Stomach (tissue), 9 donors: ENCODE measurements around the gene STIM2. TPM values are rescaled to one million over a fixed set of nuclear protein-coding genes. Genes with fewer than 3 reads are reported as not detected.
"Not testable (repeated sequence)": the region's sequence is repeated elsewhere in the genome, so short reads cannot be mapped to it uniquely, and the experiment has no call there.

ENCODE experiments used
- DNase-seq, 2 donors: peaks; one replicate each; pipeline versions ENCODE4 v3.0.0 to v3.0.0-alpha.2; 2013 to 2019
- H3K27ac ChIP-seq, 5 donors: fragments of 200-600 bp in 4 of 5; sonication (generic) in 4 of 5; one replicate each; pipeline ENCODE4 v1.5.1; 2013 to 2019; ENCODE audit warnings: mild to moderate bottlenecking in 1 of 5, moderate library complexity in 1 of 5
- H3K27me3 ChIP-seq, 3 donors: fragments of 200-600 bp; sonication (generic); one replicate each; pipeline ENCODE4 v1.5.1; 2017 to 2019; ENCODE audit warnings: mixed run types in 1 of 3
- H3K36me3 ChIP-seq, 4 donors: fragments of 200-600 bp; sonication (generic); 1 replicate in 3 of 4; 2 replicates in 1 of 4; pipeline ENCODE4 v1.5.1; 2016 to 2019
- H3K4me1 ChIP-seq, 4 donors: fragments of 200-600 bp; sonication (generic); one replicate each; pipeline ENCODE4 v1.5.1; 2016 to 2019
- H3K4me3 ChIP-seq, 4 donors: fragments of 200-600 bp; sonication (generic) in 3 of 4; one replicate each; pipeline ENCODE4 v1.5.1; 2016 to 2019; ENCODE audit warnings: mild to moderate bottlenecking in 1 of 4
- H3K9me3 ChIP-seq, 4 donors: fragments of 200-600 bp; sonication (generic); one replicate each; pipeline ENCODE4 v1.5.1; 2016 to 2019
- EP300 ChIP-seq: sonication (generic); formaldehyde crosslinking; IDR thresholded peaks from one replicate; pipeline ENCODE4 v1.6.1; 2017; ENCODE audit warnings: antibody characterized with exemption
- POLR2A ChIP-seq, 4 donors: fragments of 450-650 bp; IDR thresholded peaks; one replicate each; pipeline ENCODE4 v1.6.1; 2016; ENCODE audit warnings: antibody characterized with exemption in 4 of 4, control low read depth in 2 of 4, mild to moderate bottlenecking in 1 of 4, moderate library complexity in 1 of 4
- POLR2AphosphoS5 ChIP-seq, 3 donors: sonication (generic); formaldehyde crosslinking; IDR thresholded peaks; one replicate each; pipeline ENCODE4 v1.6.1; 2016; ENCODE audit warnings: antibody characterized with exemption in 3 of 3
- WGBS, 5 donors: extraction: QIAGEN DNeasy Blood & Tissue Kit in 3 of 5; methylation state at CpG; one replicate each; pipeline versions ENCODE4 v1.1.5 to v1.1.7; 2013 to 2018; 5-methylcytosine and 5-hydroxymethylcytosine counted together
- intact Hi-C: fragments of 100-400 bp; cut with DNase I; formaldehyde crosslinking; loops from one replicate; pipeline ENCODE4 v1.15.1; 2023; ENCODE audit warnings: low total_unique reads
- polyA plus RNA-seq, 3 donors: library from polyadenylated mRNA; stranded (reverse); fragments of 200-250 nt; gene quantifications; one replicate each; pipeline ENCODE4 v1.2.3, GENCODE V29; 2013
- total RNA-seq, 5 donors: library from RNA; depleted of rRNA; stranded (reverse); fragments of >200 nt; gene quantifications; one replicate each; pipeline versions ENCODE4 v1.1.0 to v1.2.3, GENCODE V29; 2014 to 2016
- TF ChIP-seq, protein P1 (sequence below), 7 experiments: fragments of 450-650 bp in 4 of 7; fragments of 200-600 bp in 3 of 7; sonication (generic) in 3 of 7; IDR thresholded peaks; one replicate each; pipeline ENCODE4 v1.5.1; 2016 to 2019; ENCODE audit warnings: antibody characterized with exemption in 7 of 7, control low read depth in 2 of 7, mild to moderate bottlenecking in 1 of 7
- donor health status: healthy with polysubstance abuse.
- donor health status: Bipolar disorder and iron deficiency.
- donor health status: healthy.

The STIM2 gene
- total and polyA plus RNA-seq, 8 donors, result 4.4 to 32.7 (median 21.7) TPM

DNA sequence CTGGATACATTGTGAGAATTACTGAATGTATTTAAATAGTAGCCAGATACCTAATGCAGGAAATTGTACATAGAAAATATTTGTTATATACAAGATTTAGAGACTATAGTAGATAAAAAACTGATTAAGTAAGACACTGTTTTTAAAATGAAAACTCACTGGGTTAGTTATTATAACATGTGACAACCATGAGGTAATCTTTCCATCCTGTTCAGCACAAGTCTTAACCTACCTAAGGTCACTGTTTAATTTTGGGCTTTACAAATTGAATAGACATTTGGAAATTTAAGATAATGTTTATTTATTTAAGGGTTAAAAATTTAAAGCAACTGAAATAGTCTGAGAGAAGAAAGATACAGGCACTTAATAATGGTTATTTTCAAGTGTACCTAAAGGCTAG, 102.1 kb downstream of the STIM2 start:
- intact Hi-C loops, result no loop called here
- no peak for DNase-seq
- H3K36me3 ChIP-seq, result peaks cover 0 to 14% (median 5%) of the 10 kb centered on the region in 4 donors
- H3K4me3 ChIP-seq, result no peak overlapping the region
- TF ChIP-seq, protein P1, sequence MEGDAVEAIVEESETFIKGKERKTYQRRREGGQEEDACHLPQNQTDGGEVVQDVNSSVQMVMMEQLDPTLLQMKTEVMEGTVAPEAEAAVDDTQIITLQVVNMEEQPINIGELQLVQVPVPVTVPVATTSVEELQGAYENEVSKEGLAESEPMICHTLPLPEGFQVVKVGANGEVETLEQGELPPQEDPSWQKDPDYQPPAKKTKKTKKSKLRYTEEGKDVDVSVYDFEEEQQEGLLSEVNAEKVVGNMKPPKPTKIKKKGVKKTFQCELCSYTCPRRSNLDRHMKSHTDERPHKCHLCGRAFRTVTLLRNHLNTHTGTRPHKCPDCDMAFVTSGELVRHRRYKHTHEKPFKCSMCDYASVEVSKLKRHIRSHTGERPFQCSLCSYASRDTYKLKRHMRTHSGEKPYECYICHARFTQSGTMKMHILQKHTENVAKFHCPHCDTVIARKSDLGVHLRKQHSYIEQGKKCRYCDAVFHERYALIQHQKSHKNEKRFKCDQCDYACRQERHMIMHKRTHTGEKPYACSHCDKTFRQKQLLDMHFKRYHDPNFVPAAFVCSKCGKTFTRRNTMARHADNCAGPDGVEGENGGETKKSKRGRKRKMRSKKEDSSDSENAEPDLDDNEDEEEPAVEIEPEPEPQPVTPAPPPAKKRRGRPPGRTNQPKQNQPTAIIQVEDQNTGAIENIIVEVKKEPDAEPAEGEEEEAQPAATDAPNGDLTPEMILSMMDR (IDR thresholded peaks at IDR 0.05), result no peak
- no peak for TF ChIP-seq EP300
- no peak for TF ChIP-seq POLR2AphosphoS5 (IDR thresholded peaks at IDR 0.05)
- TF ChIP-seq POLR2A (IDR thresholded peaks at IDR 0.05), result no peak
- no peak overlapping the region for H3K27ac ChIP-seq
- H3K9me3 ChIP-seq, result no peaks in the 10 kb centered on the region
- no peaks in the 10 kb centered on the region for H3K27me3 ChIP-seq
- H3K4me1 ChIP-seq, result peaks cover 0 to 14% (median 7%) of the 10 kb centered on the region in 4 donors

DNA sequence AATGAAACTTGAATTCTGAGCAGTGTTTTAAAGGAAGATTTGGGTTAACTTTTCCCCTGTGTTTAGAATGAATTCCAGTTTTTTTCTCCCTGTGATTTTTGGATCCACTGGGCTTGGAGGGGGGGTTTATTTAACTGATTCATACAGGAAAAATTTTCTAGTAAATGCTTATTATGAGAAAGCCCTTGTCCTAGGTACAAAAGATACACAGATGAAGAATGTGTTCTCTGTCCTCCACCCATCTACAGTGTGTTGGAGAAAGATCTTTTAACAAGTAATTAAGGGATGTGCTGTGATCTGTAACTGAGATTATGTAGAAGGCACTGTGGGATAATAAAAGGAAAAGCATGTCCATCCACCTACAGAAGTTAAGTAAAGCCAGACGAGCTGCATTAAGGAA, 103.9 kb downstream of the STIM2 start:
- 41 to 63% (median 57%) methylated on average over 1 of the region's 1 CpG for WGBS, 5 donors
- H3K27ac ChIP-seq, result no peak overlapping the region
- H3K9me3 ChIP-seq, result no peaks in the 10 kb centered on the region
- DNase-seq, result no peak
- no peak overlapping the region for H3K4me3 ChIP-seq
- intact Hi-C loops, result no loop called here
- TF ChIP-seq POLR2AphosphoS5 (IDR thresholded peaks at IDR 0.05) (no peak), POLR2A (IDR thresholded peaks at IDR 0.05) (no peak), EP300 (no peak)
- TF ChIP-seq, protein P1 (IDR thresholded peaks at IDR 0.05), result no peak
- no peaks in the 10 kb centered on the region for H3K27me3 ChIP-seq
- peaks cover 0 to 14% (median 7%) of the 10 kb centered on the region in 4 donors for H3K4me1 ChIP-seq
- no peaks in the 10 kb centered on the region for H3K36me3 ChIP-seq

DNA sequence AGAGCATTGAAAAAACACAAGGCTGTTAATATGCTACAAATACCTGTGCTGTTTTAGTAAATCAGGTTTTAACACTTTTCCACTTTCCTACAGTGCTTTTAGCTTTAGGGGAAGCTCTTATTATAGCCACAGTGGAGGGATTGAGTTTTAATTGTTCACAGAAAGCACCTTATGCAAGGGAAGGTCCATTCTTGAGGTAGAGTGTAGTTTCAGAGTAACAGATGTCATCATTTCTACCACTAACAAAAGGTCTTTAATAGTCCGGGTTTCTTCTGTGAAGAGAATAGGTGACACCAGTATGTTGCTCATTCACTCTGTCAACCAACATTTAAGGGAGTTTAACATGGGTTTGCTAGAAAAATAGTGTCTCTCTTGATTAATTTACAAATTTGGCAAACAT, 104.4 kb downstream of the STIM2 start:
- TF ChIP-seq, protein P1 (IDR thresholded peaks at IDR 0.05), result no peak
- Histone ChIP-seq H3K27me3 (no peaks in the 10 kb centered on the region), H3K4me3 (no peak overlapping the region), H3K4me1 (peaks cover 0 to 14% (median 7%) of the 10 kb centered on the region in 4 donors), H3K27ac (no peak overlapping the region), H3K9me3 (no peaks in the 10 kb centered on the region), H3K36me3 (no peaks in the 10 kb centered on the region)
- intact Hi-C loops, result no loop called here
- DNase-seq, result no peak
- WGBS, 5 donors, result 76 to 92% (median 87%) methylated on average over 1 of the region's 1 CpG

DNA sequence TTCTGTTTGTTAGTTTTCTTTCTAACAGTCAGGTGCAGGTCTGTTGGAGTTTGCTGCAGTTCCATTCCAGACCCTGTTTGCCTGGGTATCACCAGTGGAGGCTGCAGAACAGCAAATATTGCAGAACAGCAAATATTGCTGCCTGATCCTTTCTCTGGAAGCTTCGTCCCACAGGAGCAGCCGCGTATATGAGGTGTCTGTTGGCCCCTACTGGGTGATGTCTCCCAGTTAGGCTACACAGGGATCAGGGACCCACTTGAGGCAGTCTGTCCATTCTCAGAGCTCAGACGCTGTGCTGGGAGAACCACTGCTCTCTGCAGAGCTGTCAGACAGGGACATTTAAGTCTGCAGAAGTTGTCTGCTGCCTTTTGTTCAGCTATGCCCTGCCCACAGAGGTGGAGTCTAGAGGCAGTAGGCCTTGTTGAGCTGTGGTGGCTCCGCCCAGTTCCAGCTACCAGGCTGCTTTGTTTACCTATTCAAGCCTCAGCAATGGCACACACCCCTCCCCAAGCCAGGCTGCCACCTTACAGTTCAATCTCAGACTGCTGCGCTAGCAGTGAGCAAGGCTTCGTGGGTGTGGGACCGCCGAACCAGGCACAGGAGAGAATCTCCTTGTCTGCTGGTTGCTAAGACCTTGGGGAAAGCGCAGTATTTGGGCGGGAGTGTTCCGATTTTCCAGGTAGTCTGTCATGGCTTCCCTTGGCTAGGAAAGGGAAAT, 115.0 kb downstream of the STIM2 start:
- H3K27me3 ChIP-seq, H3K9me3 ChIP-seq, H3K36me3 ChIP-seq, H3K27ac ChIP-seq, intact Hi-C loops, H3K4me1 ChIP-seq, H3K4me3 ChIP-seq: not testable (repeated sequence)
- DNase-seq, result peak; percentile 26 to 35
- WGBS, 5 donors, result 76 to 96% (median 94%) methylated on average over 9 to 12 of the region's 12 CpGs

DNA sequence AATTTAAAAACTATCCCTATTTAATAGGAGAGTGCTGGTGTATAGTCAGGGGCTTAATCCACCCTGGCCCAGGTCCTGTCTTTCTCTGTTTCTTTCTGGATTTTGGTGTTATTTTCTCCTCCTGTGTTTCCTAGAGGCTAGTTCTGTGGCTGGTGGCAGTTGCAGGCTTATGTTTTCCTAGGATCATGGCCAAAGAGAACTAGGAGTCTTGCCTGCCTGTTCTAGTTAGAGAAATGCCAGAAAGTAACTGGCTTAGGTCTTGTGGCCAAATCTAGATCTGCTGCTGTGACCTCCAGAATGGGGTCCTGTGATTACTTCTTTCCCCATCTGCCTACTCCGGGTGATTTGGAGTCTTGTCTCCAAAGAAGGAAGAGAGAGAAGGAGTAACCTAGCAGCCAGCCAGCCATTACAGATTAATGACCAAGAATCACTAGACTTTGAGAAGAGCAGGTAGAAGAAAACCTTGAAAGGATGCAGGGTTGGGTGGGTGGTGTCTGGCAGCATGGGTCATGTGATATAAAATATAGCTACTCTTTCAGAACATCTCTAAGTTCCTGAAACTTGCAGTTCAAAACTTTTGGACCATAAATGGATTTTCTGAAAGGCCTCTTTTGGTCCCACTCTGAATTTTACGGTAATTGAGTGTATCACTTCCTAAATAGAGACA, 117.9 kb downstream of the STIM2 start:
- no peak overlapping the region for H3K4me3 ChIP-seq
- WGBS, 5 donors, result 54 to 94% (median 71%) methylated on average over 2 of the region's 2 CpGs
- no peaks in the 10 kb centered on the region for H3K36me3 ChIP-seq
- H3K27ac ChIP-seq, result no peak overlapping the region
- H3K4me1 ChIP-seq, result peaks cover 0 to 12% (median 7%) of the 10 kb centered on the region in 4 donors
- no peaks in the 10 kb centered on the region for H3K9me3 ChIP-seq
- intact Hi-C loops, result no loop called here
- no peak for DNase-seq
- no peaks in the 10 kb centered on the region for H3K27me3 ChIP-seq
- TF ChIP-seq EP300 (no peak), POLR2A (IDR thresholded peaks at IDR 0.05) (no peak), POLR2AphosphoS5 (IDR thresholded peaks at IDR 0.05) (no peak)
- TF ChIP-seq, protein P1 (IDR thresholded peaks at IDR 0.05), result no peak
